ENCODE measurements around the gene KRTAP4-1. TPM values are rescaled to one million over a fixed set of nuclear protein-coding genes. Genes with fewer than 3 reads are reported as not detected.

The KRTAP4-1 gene
- total and polyA plus RNA-seq, 9 of the 15 experiments (the other 6 are each of a cell fraction or from before 2014, with no cell fraction given), result not detected

DNA sequence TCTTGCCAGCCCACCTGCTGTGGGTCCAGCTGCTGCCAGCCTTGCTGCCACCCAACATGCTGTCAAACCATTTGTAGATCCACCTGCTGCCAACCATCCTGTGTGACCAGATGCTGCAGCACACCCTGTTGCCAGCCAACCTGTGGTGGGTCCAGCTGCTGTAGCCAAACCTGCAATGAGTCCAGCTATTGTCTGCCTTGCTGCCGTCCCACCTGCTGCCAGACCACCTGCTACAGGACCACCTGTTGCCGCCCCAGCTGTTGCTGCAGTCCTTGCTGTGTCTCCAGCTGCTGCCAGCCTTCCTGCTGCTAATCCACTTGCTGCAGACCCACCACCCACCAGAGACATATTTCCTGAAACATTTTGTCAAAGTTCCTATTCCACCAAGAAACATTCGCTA lies 5.6 kb upstream of the KRTAP4-1 start:
- Histone ChIP-seq H4K20me1 (replicated peaks; ENCODE audit: control insufficient read depth, insufficient read depth, low read length) (no peaks in the 10 kb centered on the region), H3K4me1 (replicated peaks in 1 of 2; ENCODE audit: control insufficient read depth in 2 of 2, insufficient read depth in 2 of 2, low read length in 2 of 2) (no peaks in the 10 kb centered on the region), H3K36me3 (ENCODE audit: control insufficient read depth, insufficient read depth, low read length) (no peaks in the 10 kb centered on the region), H3K9me3 (replicated peaks; ENCODE audit: control insufficient read depth, insufficient read depth, low read depth, low read length) (no peaks in the 10 kb centered on the region), H3K27me3 (ENCODE audit: control insufficient read depth in 2 of 2, insufficient read depth in 2 of 2, low read length in 2 of 2) (peaks cover 0 to 5% of the 10 kb centered on the region in 2 experiments; a peak in 3 of 5 replicates), H2AFZ (ENCODE audit: low read depth, low read length) (no peak overlapping the region), H3K9ac (ENCODE audit: insufficient read depth in 1 of 2, low read depth in 2 of 2, low read length in 2 of 2) (no peak overlapping the region), H3K9me1 (ENCODE audit: control insufficient read depth, insufficient read depth, low read length) (no peaks in the 10 kb centered on the region), H3K27ac (ENCODE audit: extremely low read depth, low read depth, low read length) (no peak overlapping the region), H3K4me2 (ENCODE audit: insufficient read depth, low read length) (no peak overlapping the region), H3K4me3 (no peak overlapping the region), H3K79me2 (ENCODE audit: control insufficient read depth, insufficient read depth, low read length) (no peaks in the 10 kb centered on the region)
- FAIRE-seq, result no peak
- in situ Hi-C loops (cut with MboI), result no loop called here
- BruUV-seq (replicated peaks), result no TSS peak
- TF ChIP-seq CBX2 (IDR thresholded peaks at IDR 0.05; ENCODE audit: insufficient read depth, low read length, poor library complexity, severe bottlenecking) (no peak), PCBP2 (IDR thresholded peaks at IDR 0.05; ENCODE audit: low read depth, low read length, poor library complexity, severe bottlenecking) (no peak), ZHX1 (conservative IDR thresholded peaks at IDR 0.05; ENCODE audit: low read length) (no peak), ZBTB49 (CRISPR knock-in tag; IDR thresholded peaks at IDR 0.05; ENCODE audit: borderline replicate concordance) (no peak), E4F1 (CRISPR knock-in tag; IDR thresholded peaks at IDR 0.05; ENCODE audit: borderline replicate concordance) (no peak), ZBTB8A (IDR thresholded peaks at IDR 0.05; ENCODE audit: partially characterized antibody) (no peak), WHSC1 (IDR thresholded peaks at IDR 0.05; ENCODE audit: low read length) (no peak), MEF2A (IDR thresholded peaks at IDR 0.05; ENCODE audit: control insufficient read depth, low read depth, low read length) (no peak), SAFB (IDR thresholded peaks at IDR 0.05; ENCODE audit: borderline replicate concordance, low read depth, low read length) (no peak), ELF1 (tag; IDR thresholded peaks at IDR 0.05) (no peak)
- TF ChIP-seq, protein P1, sequence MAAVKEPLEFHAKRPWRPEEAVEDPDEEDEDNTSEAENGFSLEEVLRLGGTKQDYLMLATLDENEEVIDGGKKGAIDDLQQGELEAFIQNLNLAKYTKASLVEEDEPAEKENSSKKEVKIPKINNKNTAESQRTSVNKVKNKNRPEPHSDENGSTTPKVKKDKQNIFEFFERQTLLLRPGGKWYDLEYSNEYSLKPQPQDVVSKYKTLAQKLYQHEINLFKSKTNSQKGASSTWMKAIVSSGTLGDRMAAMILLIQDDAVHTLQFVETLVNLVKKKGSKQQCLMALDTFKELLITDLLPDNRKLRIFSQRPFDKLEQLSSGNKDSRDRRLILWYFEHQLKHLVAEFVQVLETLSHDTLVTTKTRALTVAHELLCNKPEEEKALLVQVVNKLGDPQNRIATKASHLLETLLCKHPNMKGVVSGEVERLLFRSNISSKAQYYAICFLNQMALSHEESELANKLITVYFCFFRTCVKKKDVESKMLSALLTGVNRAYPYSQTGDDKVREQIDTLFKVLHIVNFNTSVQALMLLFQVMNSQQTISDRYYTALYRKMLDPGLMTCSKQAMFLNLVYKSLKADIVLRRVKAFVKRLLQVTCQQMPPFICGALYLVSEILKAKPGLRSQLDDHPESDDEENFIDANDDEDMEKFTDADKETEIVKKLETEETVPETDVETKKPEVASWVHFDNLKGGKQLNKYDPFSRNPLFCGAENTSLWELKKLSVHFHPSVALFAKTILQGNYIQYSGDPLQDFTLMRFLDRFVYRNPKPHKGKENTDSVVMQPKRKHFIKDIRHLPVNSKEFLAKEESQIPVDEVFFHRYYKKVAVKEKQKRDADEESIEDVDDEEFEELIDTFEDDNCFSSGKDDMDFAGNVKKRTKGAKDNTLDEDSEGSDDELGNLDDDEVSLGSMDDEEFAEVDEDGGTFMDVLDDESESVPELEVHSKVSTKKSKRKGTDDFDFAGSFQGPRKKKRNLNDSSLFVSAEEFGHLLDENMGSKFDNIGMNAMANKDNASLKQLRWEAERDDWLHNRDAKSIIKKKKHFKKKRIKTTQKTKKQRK (IDR thresholded peaks at IDR 0.05; ENCODE audit: borderline replicate concordance, low read depth, low read length), result no peak
- 3% methylated on average over 3 of the region's 3 CpGs for WGBS (ENCODE audit: insufficient coverage, low coverage, missing lambda C conversion rate)
- POLR2A ChIA-PET, result no interaction called here
- ATAC-seq, result no peak
- intact Hi-C loops (cut with micrococcal nuclease), result no loop called here
- DNase-seq (ENCODE audit: extremely low read depth in 1 of 4, low spot score in 3 of 4), result no peak
- CTCF ChIA-PET (ENCODE audit: low intra/inter-chr PET ratio), result no interaction called here

Data from K562 (cell line).